Cardiac muscle cell (in vitro differentiated cells and primary cell): ENCODE data around the gene CD248. TPM values are rescaled to one million over a fixed set of nuclear protein-coding genes. Genes with fewer than 3 reads are reported as not detected.

Source experiments
- DNase-seq, 2 donors: peaks; one replicate each; pipeline versions ENCODE4 v3.0.0 to v3.0.0-alpha.2; 2010 to 2017; ENCODE audit warnings: low read depth in 1 of 2, low spot score in 1 of 2
- H3K27ac ChIP-seq: fragments of 200-600 bp; sonication (generic); 2 replicates; pipeline ENCODE4 v1.5.1; 2016
- H3K27me3 ChIP-seq: fragments of 200-600 bp; sonication (generic); 2 replicates; pipeline ENCODE4 v1.6.0; 2016; ENCODE audit warnings: control low read depth
- H3K36me3 ChIP-seq: fragments of 200-600 bp; sonication (generic); 2 replicates; pipeline ENCODE4 v1.5.1; 2016; ENCODE audit warnings: control low read depth
- H3K4me1 ChIP-seq: fragments of 200-600 bp; sonication (generic); 2 replicates; pipeline ENCODE4 v1.8.1; 2017; ENCODE audit warnings: low read depth, mild to moderate bottlenecking, mixed run types
- H3K4me3 ChIP-seq: fragments of 200-600 bp; sonication (generic); 2 replicates; pipeline ENCODE4 v1.5.1; 2016; ENCODE audit warnings: mild to moderate bottlenecking
- H3K9me3 ChIP-seq: fragments of 200-600 bp; sonication (generic); 2 replicates; pipeline ENCODE4 v1.5.1; 2017; ENCODE audit warnings: low read depth, mild to moderate bottlenecking, control low read depth
- CTCF ChIP-seq: IDR thresholded peaks from 2 replicates; pipeline ENCODE4 v1.5.1; 2012; ENCODE audit warnings: low read depth, mild to moderate bottlenecking, low read length
- polyA plus RNA-seq: library from polyadenylated mRNA; unstranded; fragments of >200 nt; fragmentation: Nextera tagmentation; extraction: Ambion mirVana; gene quantifications from 2 replicates; pipeline ENCODE4 v1.2.1, GENCODE V29; 2016
- total RNA-seq: library from RNA; depleted of rRNA; stranded (reverse); fragments of >200 nt; gene quantifications from 2 replicates; pipeline ENCODE4 v1.2.3, GENCODE V29; 2016

The CD248 gene
- total and polyA plus RNA-seq, 2 experiments from 2014 or later: 11.4 to 20.2 TPM

DNA sequence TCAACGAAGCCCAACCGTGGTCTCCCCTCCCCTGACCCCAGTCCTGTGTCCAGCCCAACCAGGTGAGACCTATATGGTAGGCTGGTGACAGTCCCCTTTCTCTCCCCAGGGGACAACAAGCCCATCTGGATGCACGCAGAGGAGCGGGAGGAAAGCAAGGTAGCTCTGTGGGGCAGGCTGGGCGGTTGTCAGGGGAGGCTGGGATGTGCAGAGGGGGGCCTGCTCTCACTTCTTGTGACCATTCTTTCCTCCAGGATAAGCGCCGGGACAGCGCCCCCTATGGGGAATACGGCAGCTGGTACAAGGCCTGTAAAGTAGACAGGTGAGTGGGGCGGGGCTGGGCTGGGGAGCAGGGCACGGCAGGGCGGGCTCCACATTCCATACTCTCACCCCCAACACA lies 51.9 kb downstream of the CD248 start:
- no peak overlapping the region for H3K27ac ChIP-seq
- TF ChIP-seq CTCF: peak; percentile 37
- no peaks in the 10 kb centered on the region for H3K36me3 ChIP-seq
- no peak overlapping the region for H3K4me3 ChIP-seq
- peaks cover 7% of the 10 kb centered on the region for H3K4me1 ChIP-seq
- H3K9me3 ChIP-seq: no peaks in the 10 kb centered on the region
- H3K27me3 ChIP-seq: no peaks in the 10 kb centered on the region
- no peak for DNase-seq

Other genes starting within 250 kb of the CD248 start
- gene PACS1, start 246.8 kb downstream of the CD248 start, total RNA-seq: 62.1 and 62.6 TPM in 2 replicates
- 61.6 and 97.8 TPM in 2 replicates for gene PACS1, start 246.8 kb downstream of the CD248 start, polyA plus RNA-seq
- 29.7 and 33.9 TPM in 2 replicates for gene KLC2, start 59.3 kb downstream of the CD248 start, total RNA-seq
- gene KLC2, start 59.3 kb downstream of the CD248 start, polyA plus RNA-seq: 41.6 and 46.4 TPM in 2 replicates
- gene RAB1B, start 48.4 kb downstream of the CD248 start, total RNA-seq: 103 and 135 TPM in 2 replicates
- gene RAB1B, start 48.4 kb downstream of the CD248 start, polyA plus RNA-seq: 17.3 and 21.0 TPM in 2 replicates
- 2.1 and 2.7 TPM in 2 replicates for gene CNIH2, start 38.9 kb downstream of the CD248 start, total RNA-seq
- gene CNIH2, start 38.9 kb downstream of the CD248 start, polyA plus RNA-seq: 3.3 and 8.9 TPM in 2 replicates
- 68.2 and 121 TPM in 2 replicates for gene YIF1A, start 27.9 kb downstream of the CD248 start, total RNA-seq
- gene YIF1A, start 27.9 kb downstream of the CD248 start, polyA plus RNA-seq: 116 and 147 TPM in 2 replicates
- gene TMEM151A, start 25.1 kb downstream of the CD248 start, total RNA-seq: 2.6 and 3.5 TPM in 2 replicates
- 0.87 and 2.0 TPM in 2 replicates for gene TMEM151A, start 25.1 kb downstream of the CD248 start, polyA plus RNA-seq
- gene RIN1, start 19.4 kb upstream of the CD248 start, total RNA-seq: 4.9 and 9.4 TPM in 2 replicates
- gene RIN1, start 19.4 kb upstream of the CD248 start, polyA plus RNA-seq: 1.9 and 4.8 TPM in 2 replicates
- 29.3 and 33.2 TPM in 2 replicates for gene BRMS1, start 28.1 kb upstream of the CD248 start, total RNA-seq
- gene BRMS1, start 28.1 kb upstream of the CD248 start, polyA plus RNA-seq: 33.8 and 37.3 TPM in 2 replicates
- gene B4GAT1, start 30.6 kb upstream of the CD248 start, total RNA-seq: 138 and 194 TPM in 2 replicates
- gene B4GAT1, start 30.6 kb upstream of the CD248 start, polyA plus RNA-seq: 129 and 174 TPM in 2 replicates
- gene SLC29A2, start 54.7 kb upstream of the CD248 start, total RNA-seq: 30.2 and 36.8 TPM in 2 replicates
- gene SLC29A2, start 54.7 kb upstream of the CD248 start, polyA plus RNA-seq: 32.6 and 50.2 TPM in 2 replicates
- 1.2 TPM in 2 replicates for gene NPAS4, start 104.0 kb upstream of the CD248 start, total RNA-seq
- 1.5 TPM in 1 of 2 replicates, not detected in the other for gene NPAS4, start 104.0 kb upstream of the CD248 start, polyA plus RNA-seq
- gene MRPL11, start 121.8 kb upstream of the CD248 start, total RNA-seq: 48.4 and 70.3 TPM in 2 replicates
- gene MRPL11, start 121.8 kb upstream of the CD248 start, polyA plus RNA-seq: 64.1 and 75.8 TPM in 2 replicates
- 19.9 and 30.9 TPM in 2 replicates for gene PELI3, start 149.9 kb upstream of the CD248 start, total RNA-seq
- gene PELI3, start 149.9 kb upstream of the CD248 start, polyA plus RNA-seq: 16.4 and 20.5 TPM in 2 replicates
- 21.9 and 60.7 TPM in 2 replicates for gene DPP3, start 163.4 kb upstream of the CD248 start, total RNA-seq
- gene DPP3, start 163.4 kb upstream of the CD248 start, polyA plus RNA-seq: 20.8 and 44.9 TPM in 2 replicates
- 100 and 106 TPM in 2 replicates for gene BBS1, start 193.6 kb upstream of the CD248 start, total RNA-seq
- 59.7 and 62.7 TPM in 2 replicates for gene BBS1, start 193.6 kb upstream of the CD248 start, polyA plus RNA-seq
- gene ZDHHC24, start 229.0 kb upstream of the CD248 start, total RNA-seq: 14.7 and 21.6 TPM in 2 replicates
- gene ZDHHC24, start 229.0 kb upstream of the CD248 start, polyA plus RNA-seq: 15.2 and 16.9 TPM in 2 replicates
- 74.2 and 189 TPM in 2 replicates for gene ACTN3, start 229.9 kb upstream of the CD248 start, total RNA-seq
- 111 and 322 TPM in 2 replicates for gene ACTN3, start 229.9 kb upstream of the CD248 start, polyA plus RNA-seq